H1 (cell line): ENCODE measurements around the gene HLA-DMB. TPM values are rescaled to one million over a fixed set of nuclear protein-coding genes. Genes with fewer than 3 reads are reported as not detected.

ENCODE experiments used
- CHD1 ChIP-seq: IDR thresholded peaks from 2 replicates; pipeline ENCODE4 v1.6.1; 2012; ENCODE audit warnings: low read depth, low read length, improper control_type of control experiment
- EGR1 ChIP-seq: IDR thresholded peaks from 2 replicates; pipeline ENCODE4 v1.6.1; 2011; ENCODE audit warnings: low read depth, low read length, borderline replicate concordance
- EZH2 ChIP-seq: fragments of 200-600 bp; sonication (generic); IDR thresholded peaks from 2 replicates; pipeline ENCODE4 v1.7.1; 2012; ENCODE audit warnings: low read depth, mild to moderate bottlenecking, moderate library complexity, low read length, inconsistent platforms; ENCODE audit not compliant: severe bottlenecking
- GABPA ChIP-seq: IDR thresholded peaks from 2 replicates; pipeline ENCODE4 v1.6.1; 2011; ENCODE audit warnings: mild to moderate bottlenecking, low read length, moderate library complexity, borderline replicate concordance; ENCODE audit not compliant: insufficient read depth
- KDM4A ChIP-seq: IDR thresholded peaks from one replicate; pipeline ENCODE4 v1.7.1; 2012; ENCODE audit warnings: low read depth, mild to moderate bottlenecking, moderate library complexity, low read length, inconsistent platforms; ENCODE audit not compliant: severe bottlenecking
- RAD21 ChIP-seq, 2 experiments: IDR thresholded peaks in 1 of 2; conservative IDR thresholded peaks in 1 of 2; 2 replicates each; pipeline ENCODE4 v1.6.1; 2011; ENCODE audit warnings: low read depth in 2 of 2, low read length in 2 of 2, improper control_type of control experiment in 1 of 2, inconsistent platforms in 1 of 2, mild to moderate bottlenecking in 1 of 2, moderate library complexity in 1 of 2
- SUZ12 ChIP-seq: fragments of 200-600 bp; sonication (generic); IDR thresholded peaks from 2 replicates; pipeline ENCODE4 v1.6.1; 2012; ENCODE audit warnings: mild to moderate bottlenecking, inconsistent platforms, low read length, moderate library complexity, mixed read lengths
- YY1 ChIP-seq: IDR thresholded peaks from 2 replicates; pipeline ENCODE4 v1.6.1; 2011; ENCODE audit warnings: low read depth, mild to moderate bottlenecking, low read length
- ZNF274 ChIP-seq: IDR thresholded peaks from 2 replicates; pipeline ENCODE4 v1.7.0; 2012; ENCODE audit warnings: low read length, borderline replicate concordance; ENCODE audit errors: extremely low read depth
- polyA plus RNA-seq, 7 experiments: library from polyadenylated mRNA; depleted of rRNA in 3 of 7; stranded (reverse) in 5 of 7; unstranded in 2 of 7; fragments of >200 nt in 5 of 7; fragments of 200-250 nt in 2 of 7; gene quantifications; 1 replicate in 5 of 7; 2 replicates in 1 of 7; 4 replicates in 1 of 7; pipeline versions ENCODE4 v1.2.1 to v1.2.3, GENCODE V29; 2011 to 2013; ENCODE audit warnings: missing spikeins in 2 of 7, mixed read lengths in 2 of 7
- total RNA-seq: library from RNA; stranded (reverse); fragmentation: NEBNext Ultra II Directional; extraction: Animal tissue kit (Norgen Biotek cat#: 25700); gene quantifications from 2 replicates; pipeline ENCODE4 v1.2.1, GENCODE V29; 2021
- TF ChIP-seq, protein P1 (sequence below), 3 experiments: IDR thresholded peaks; 1 replicate in 2 of 3; 2 replicates in 1 of 3; pipeline versions ENCODE4 v1.5.1 to v1.6.1; 2011; ENCODE audit warnings: low read length in 3 of 3, mild to moderate bottlenecking in 3 of 3, inconsistent platforms in 2 of 3, low read depth in 1 of 3, moderate library complexity in 1 of 3; ENCODE audit not compliant: insufficient read depth in 1 of 3; ENCODE audit errors: control extremely low read depth in 1 of 3

Gene HLA-DMB
- total and polyA plus RNA-seq, 2 of the 8 experiments (the other 6 are each of a cell fraction or from before 2014, with no cell fraction given), result 2.7 to 4.7 TPM

GRCh38 chr6:32984622-32985389 lies 44.0 kb upstream of the HLA-DMB start (continued):
- TF ChIP-seq, protein P1, sequence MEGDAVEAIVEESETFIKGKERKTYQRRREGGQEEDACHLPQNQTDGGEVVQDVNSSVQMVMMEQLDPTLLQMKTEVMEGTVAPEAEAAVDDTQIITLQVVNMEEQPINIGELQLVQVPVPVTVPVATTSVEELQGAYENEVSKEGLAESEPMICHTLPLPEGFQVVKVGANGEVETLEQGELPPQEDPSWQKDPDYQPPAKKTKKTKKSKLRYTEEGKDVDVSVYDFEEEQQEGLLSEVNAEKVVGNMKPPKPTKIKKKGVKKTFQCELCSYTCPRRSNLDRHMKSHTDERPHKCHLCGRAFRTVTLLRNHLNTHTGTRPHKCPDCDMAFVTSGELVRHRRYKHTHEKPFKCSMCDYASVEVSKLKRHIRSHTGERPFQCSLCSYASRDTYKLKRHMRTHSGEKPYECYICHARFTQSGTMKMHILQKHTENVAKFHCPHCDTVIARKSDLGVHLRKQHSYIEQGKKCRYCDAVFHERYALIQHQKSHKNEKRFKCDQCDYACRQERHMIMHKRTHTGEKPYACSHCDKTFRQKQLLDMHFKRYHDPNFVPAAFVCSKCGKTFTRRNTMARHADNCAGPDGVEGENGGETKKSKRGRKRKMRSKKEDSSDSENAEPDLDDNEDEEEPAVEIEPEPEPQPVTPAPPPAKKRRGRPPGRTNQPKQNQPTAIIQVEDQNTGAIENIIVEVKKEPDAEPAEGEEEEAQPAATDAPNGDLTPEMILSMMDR (IDR thresholded peaks at IDR 0.05; ENCODE audit: control extremely low read depth in 1 of 3, insufficient read depth in 1 of 3, low read depth in 1 of 3, low read length in 3 of 3), result peak; percentile 83 to 94 (median 90)
- TF ChIP-seq RAD21 (IDR thresholded peaks at IDR 0.05 in 1 of 2, conservative IDR thresholded peaks at IDR 0.05 in 1 of 2; ENCODE audit: low read depth in 2 of 2, low read length in 2 of 2), result peak; percentile 90 to 94
- TF ChIP-seq GABPA, result peak; percentile 42; the same call in 1 of the 2 replicates
- peak; percentile 54; the same call in 1 of the 2 replicates for TF ChIP-seq YY1
- no peak for TF ChIP-seq ZNF274
- TF ChIP-seq SUZ12, result no peak
- TF ChIP-seq CHD1, result no peak
- TF ChIP-seq KDM4A, result no peak
- TF ChIP-seq EGR1, result no peak
- TF ChIP-seq EZH2, result no peak
